Hematopoietic multipotent progenitor cell treated with erythropoietin and hydrocortisone succinate and interleukin-3 and kit ligand, for 4 days (in vitro differentiated cells): ENCODE data around the gene SENP1.
A peak's percentile ranks its signal among the peaks of the same experiment; 100 is the strongest.

Experiments used
- DNase-seq: peaks from one replicate; pipeline ENCODE4 v3.0.0-alpha.2; 2015

SENP1 gene

GRCh38 chr12:48110691-48111311 is 4.9 kb upstream of the SENP1 start:
- DNase-seq, result no peak

GRCh38 chr12:48109424-48109823 is 3.5 kb upstream of the SENP1 start:
- no peak for DNase-seq

GRCh38 chr12:48106681-48107613 is 1.1 kb upstream of the SENP1 start:
- no peak for DNase-seq

- DNase-seq, result peak; percentile 51
These were observed 485 bp downstream of the SENP1 start for GRCh38 chr12:48105321-48105866.

GRCh38 chr12:48104531-48104930 is 1.3 kb downstream of the SENP1 start:
- DNase-seq, result peak; percentile 7

GRCh38 chr12:48092611-48093010 is 13.3 kb downstream of the SENP1 start:
- DNase-seq, result no peak

- DNase-seq, result no peak
These were observed 19.6 kb downstream of the SENP1 start for GRCh38 chr12:48086327-48086726.

- DNase-seq, result no peak
These were observed 20.9 kb downstream of the SENP1 start for GRCh38 chr12:48084841-48085460.

GRCh38 chr12:48084066-48084465 is 21.8 kb downstream of the SENP1 start:
- DNase-seq, result peak; percentile 69

- DNase-seq, result no peak
These were observed 25.1 kb downstream of the SENP1 start for GRCh38 chr12:48080821-48081220.

GRCh38 chr12:48080285-48080684 is 25.6 kb downstream of the SENP1 start:
- no peak for DNase-seq

- DNase-seq, result peak; percentile 23
These were observed 27.0 kb downstream of the SENP1 start for GRCh38 chr12:48078901-48079300.

- no peak for DNase-seq
These were observed 28.8 kb downstream of the SENP1 start for GRCh38 chr12:48077111-48077510.

GRCh38 chr12:48075832-48076231 is 30.0 kb downstream of the SENP1 start:
- DNase-seq, result no peak

GRCh38 chr12:48074266-48074665 is 31.6 kb downstream of the SENP1 start:
- no peak for DNase-seq

- DNase-seq, result no peak
These were observed 33.6 kb downstream of the SENP1 start for GRCh38 chr12:48072266-48072665.

- DNase-seq, result no peak
These were observed 34.1 kb downstream of the SENP1 start for GRCh38 chr12:48071808-48072207.

GRCh38 chr12:48070731-48071130 is 35.1 kb downstream of the SENP1 start:
- DNase-seq, result no peak

GRCh38 chr12:48070033-48070432 is 35.8 kb downstream of the SENP1 start:
- DNase-seq, result no peak

GRCh38 chr12:48069241-48069640 is 36.6 kb downstream of the SENP1 start:
- DNase-seq, result no peak

GRCh38 chr12:48068457-48068856 is 37.4 kb downstream of the SENP1 start:
- DNase-seq, result no peak

GRCh38 chr12:48067250-48067938 is 38.5 kb downstream of the SENP1 start:
- peak; percentile 49 for DNase-seq

GRCh38 chr12:48065041-48065440 is 40.8 kb downstream of the SENP1 start:
- no peak for DNase-seq
